ENCODE data around the gene SCGB1C2.
A peak's percentile ranks its signal among the peaks of the same experiment; 100 is the strongest.
"Not testable (repeated sequence)": the region's sequence is repeated elsewhere in the genome, so short reads cannot be mapped to it uniquely, and the experiment has no call there.

The SCGB1C2 gene

GRCh38 chr17:149231-149630 lies 11.9 kb downstream of the SCGB1C2 start:
- DNase-seq: no peak

DNA sequence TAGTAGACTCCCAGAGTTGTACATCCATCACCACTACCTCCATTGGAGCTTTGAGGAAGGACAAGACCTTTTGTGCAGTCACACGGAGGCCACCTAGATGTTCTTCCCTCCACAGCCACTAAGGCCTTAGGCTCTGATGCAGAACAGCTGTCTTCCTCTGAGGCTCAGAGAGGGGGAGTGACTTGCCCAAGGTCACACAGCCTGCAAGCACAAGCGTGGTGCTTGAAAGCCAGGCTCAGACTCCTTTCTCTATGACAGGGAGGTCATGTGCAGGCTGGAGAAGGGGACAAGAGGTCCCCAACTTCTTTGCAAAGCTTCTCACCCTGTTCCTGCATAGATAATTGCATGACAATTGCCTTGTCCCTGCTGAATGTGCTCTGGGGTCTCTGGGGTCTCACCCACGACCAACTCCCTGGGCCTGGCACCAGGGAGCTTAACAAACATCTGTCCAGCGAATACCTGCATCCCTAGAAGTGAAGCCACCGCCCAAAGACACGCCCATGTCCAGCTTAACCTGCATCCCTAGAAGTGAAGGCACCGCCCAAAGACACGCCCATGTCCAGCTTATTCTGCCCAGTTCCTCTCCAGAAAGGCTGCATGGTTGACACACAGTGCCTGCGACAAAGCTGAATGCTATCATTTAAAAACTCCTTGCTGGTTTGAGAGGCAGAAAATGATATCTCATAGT lies 12.7 kb downstream of the SCGB1C2 start:
- DNase-seq: no peak

DNA sequence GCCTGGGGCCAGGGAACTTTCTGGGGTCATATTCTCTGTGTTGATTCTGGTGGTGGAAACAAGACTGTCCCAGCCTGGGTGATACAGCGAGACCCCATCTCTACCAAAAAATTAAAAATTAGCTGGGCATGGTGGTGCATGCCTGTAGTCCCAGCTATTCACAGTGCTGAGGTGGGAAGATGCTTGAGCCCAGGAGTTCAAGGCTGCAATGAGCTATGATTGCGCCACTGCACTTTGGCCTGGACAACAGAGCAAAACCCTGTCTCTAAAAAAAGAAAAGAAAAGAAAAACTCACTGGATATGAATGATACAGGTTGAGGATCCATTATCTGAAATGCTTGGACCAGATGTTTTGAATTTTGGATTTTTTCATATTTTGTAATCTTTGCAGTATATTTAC lies 13.6 kb downstream of the SCGB1C2 start:
- DNase-seq: no peak

- no peak for DNase-seq
Observed at GRCh38 chr17:151886-152859, 14.8 kb downstream of the SCGB1C2 start.

DNA sequence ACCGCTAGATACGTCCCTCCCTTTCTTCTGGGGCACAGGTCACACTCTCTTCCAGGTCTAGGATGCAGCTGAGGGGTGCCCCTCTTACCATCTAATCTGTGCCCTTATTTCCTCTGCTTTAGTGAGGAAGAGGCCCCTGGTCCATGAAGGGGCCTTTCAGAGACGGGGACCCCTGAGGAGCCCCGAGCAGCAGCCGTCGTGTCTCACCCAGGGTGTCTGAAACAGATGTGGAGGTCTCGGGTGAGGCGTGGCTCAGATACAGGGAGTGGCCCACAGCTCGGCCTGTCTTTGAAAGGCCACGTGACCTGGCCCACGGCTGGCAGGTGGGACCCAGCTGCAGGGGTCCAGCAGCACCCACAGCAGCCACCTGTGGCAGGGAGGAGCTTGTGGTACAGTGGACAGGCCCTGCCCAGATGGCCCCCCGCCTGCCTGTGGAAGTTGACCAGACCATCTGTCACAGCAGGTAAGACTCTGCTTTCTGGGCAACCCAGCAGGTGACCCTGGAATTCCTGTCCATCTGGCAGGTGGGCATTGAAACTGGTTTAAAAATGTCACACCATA lies 15.6 kb downstream of the SCGB1C2 start:
- DNase-seq: no peak

DNA sequence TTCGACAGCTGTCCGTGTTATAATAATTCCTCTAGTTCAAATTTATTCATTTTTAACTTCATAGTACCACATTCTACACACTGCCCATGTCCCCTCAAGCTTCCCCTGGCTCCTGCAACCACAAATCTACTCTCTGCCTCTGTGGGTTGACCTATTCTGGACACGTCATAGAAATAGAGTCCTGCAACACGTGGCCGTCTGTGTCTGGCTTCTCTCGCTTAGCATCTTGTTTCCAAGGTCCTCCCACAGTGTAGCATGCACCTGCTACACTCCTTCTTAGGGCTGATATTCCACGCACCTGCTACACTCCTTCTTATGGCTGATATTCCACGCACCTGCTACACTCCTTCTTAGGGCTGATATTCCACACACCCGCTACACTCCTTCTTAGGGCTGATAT lies 16.5 kb downstream of the SCGB1C2 start:
- DNase-seq: no peak

DNA sequence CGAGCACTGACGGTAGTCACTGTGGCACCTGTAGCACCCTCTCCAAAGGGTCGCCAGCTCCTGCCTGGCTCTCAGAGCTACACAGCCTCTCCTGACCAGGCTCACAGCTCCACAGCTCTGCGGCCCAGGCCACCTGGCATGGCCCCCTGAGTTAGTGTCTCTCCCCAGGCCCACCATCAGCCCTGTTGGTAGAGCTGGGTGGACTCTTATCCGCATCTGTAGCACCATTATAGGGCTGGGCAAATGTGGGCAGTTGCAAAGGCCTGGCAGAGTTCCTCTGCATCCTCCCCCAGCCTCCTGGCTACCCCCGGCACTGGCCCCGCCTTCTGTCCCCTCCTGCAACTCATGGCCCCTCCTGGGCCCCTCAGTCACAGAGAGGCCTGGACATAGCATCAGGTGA lies 18.2 kb downstream of the SCGB1C2 start:
- no peak for DNase-seq

- no peak for DNase-seq
Observed at GRCh38 chr17:156094-156621, 18.8 kb downstream of the SCGB1C2 start.

DNA sequence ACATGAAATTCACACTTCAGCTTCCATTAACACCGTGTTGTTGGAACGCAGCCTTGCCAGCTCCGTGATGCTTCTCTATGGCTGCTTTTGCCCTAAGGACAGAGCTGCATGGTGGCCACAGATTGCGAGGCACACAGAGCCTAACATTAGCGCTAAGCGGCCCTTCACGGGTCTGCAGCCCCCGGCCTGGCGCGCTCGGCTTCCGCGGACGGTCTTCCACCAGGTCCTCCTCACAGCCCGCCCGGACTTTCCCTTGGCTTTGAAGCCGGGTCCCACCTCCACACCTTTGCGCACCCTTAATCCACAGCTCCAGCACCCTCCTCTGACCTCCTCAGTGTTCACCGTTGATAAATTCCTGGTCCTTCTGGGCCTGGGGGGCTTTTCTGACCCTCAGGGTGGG lies 19.6 kb downstream of the SCGB1C2 start:
- DNase-seq: no peak

DNA sequence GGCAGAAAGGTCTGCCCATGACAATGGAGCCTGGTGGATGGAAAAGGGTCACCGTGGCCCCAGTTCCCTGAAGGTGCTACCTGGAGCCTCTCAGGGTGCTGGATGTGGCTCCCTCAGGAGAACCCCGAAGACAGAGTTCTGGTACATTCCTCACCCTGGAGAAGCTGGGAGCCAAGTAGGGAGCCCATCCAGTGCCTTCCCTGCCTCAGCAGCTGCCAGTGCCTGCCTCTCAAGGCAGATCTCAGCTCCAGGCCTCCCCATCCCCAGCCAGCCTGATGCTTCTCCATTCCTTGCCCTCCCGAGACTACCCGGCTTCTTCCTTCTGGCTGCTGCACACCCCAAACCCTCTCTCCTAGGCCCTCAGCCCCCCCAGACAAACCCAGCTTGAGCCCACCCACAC lies 20.5 kb downstream of the SCGB1C2 start:
- no peak for DNase-seq

DNA sequence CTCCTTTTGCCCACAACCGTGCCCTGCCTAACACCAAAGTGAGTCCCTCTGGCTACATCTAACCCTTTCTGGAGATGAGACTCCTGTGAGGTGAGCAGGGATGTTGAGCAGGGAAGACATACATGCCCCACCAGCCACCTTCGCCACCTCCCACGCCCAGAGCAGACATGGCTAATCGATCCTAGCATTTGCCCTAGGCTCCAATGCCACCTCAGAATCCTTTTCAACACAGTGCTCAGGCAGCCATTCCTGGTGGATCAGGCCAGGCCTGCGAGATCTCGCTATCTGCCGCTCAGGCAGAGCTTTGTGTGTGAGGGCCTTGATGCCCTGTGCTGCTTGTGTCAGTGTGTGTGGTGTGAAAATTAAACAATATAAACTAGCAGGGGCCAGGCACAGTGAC lies 21.0 kb downstream of the SCGB1C2 start:
- no peak for DNase-seq

- DNase-seq: no peak
Observed at GRCh38 chr17:159609-160008, 22.2 kb downstream of the SCGB1C2 start.

GRCh38 chr17:160336-160735 lies 23.0 kb downstream of the SCGB1C2 start:
- no peak for DNase-seq

DNA sequence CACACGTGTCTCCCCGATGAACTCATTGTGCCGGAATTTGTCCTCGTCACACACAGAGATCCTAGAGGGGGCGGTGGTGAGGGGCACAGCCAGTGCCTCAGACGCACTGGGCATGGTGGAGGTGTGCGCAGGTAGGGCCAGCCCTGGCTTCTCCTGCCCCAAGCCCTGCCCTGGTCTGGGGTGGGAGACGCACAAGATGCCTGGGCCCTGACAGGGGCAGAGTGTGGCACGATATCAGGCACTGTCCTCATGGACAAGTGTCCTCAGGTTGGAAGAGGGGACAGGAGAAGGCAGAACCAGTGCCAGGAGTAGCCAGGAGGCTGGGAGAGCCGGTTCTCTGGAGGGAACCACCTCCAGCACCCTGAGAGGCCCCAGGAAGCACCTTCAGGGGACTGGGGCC lies 24.1 kb downstream of the SCGB1C2 start:
- DNase-seq: no peak

DNA sequence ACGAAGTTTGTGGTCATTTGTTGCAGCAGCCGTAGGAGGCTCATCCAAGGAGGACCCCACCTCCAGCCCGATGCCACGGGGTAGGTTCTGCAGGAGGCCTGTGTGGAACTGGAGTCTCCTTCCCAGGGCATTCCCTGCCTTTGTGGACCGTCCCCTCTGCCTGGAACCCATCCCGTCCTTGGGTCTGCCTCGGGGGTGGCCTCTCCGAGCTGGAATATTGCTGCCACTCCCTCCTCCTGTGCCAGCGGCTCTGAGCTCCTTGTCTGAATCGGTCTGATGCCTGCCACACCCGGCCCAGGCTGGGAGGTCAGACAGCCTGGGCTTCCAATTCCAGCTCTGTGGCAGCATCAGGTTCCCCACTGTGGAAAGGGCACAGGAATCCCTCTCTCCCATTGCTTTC lies 25.3 kb downstream of the SCGB1C2 start:
- DNase-seq: no peak

DNA sequence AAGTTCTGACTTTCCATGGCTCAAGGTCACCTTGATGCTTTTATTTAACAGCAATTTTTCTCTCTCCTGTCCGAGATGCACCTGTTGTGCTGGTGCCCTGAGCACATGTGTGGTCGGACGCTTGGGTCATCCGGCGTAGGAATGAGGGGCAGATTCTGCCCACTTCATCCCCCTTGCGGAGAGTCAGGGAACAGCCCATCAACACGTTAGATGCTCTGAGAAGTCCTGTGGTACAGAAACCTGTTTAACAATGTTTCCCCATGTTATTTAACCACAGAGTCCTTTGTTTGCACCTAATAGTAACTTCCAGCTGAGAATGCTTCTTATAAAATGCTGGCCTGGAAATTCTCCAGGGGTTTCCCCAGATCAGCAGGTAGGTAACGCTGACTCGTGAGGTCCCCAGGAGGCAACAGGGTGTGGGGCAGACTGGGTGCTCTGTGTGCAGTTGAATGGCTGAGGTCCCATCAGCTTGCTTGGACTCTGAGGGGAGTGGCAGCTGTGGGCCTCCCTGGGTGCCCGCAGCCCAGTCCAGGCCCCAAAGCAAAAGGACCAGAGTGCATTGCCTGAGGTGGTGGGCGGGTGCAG lies 26.2 kb downstream of the SCGB1C2 start:
- no peak for DNase-seq

DNA sequence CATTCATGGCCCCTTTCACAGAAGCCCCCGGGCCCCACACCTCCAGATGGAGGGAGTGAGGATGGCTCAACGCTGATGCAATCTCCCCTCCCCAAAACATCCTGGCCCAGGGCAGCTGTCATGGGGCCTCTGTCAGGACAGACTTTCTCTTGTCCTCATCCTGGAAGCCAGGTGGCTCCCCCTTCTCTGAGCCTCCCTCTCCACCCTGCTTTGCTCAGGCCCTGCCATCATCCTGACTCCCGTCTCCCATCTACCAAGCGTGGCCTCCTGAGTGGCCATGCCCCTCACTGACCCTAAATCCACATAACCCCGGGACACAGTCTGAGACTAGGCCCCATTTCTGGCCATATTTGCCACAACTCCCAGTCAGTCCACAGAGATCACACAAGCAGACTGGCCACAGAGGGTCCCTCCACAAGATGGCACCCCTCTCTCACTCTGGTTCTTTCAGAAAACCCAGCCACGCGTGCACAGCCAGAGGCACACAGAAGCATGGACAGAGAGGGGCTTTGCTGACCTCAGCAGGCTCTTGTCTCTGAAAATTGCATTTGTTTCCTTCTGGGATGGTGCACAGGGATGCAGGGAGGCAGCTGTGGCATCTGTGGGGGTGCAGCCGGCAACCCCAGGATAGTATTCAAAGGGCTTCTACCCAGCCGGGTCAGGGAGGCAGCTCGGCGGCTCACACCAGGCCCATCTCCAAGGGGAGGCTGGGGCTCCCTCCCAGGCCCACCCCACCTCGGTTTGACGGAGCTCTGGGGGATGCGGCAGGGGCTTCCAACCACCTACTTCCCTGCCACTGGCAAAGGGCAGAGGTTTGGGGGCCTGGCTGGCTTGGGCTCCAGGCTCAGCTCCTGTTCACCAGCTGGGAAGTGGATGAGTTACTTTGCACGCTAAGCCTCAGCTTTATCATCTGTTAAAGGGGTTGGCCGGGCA lies 27.2 kb downstream of the SCGB1C2 start:
- peak; percentile 17 to 25 for DNase-seq

DNA sequence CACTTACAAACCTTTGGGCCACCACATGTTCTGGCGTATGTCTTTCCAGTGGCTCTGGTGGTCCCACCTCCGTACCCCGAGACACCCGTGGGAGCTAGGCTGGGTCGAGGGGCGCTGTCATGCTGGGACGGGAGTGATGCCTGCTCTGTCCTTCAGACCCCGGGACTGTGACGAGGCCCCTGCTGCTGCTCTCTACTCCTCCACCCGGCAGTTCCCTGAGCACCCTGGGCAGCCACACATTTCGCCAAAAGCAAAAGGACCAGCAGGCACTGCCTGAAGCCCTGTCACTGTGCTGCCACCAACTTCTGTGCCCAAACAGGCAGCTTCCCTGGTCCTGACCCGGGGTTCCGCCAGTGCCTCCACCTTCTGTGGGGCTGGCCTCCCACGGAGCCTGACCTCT lies 28.6 kb downstream of the SCGB1C2 start:
- DNase-seq: no peak

DNA sequence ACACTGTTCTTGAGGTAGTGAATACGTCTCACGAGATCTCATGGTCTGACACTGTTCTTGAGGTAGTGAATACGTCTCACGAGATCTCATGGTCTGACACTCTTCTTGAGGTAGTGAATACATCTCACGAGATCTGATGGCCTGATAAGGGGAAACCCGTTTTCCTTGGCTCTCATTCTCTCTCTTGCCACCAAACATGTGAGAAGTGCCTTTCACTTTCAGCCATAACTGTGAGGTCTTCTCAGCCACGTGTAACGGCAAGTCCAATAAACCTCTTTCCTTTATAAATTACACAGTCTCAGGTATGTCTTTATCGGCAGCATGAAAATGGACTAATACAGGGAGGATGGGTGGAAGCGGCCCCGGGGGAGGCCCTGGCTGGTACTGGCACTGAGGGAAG lies 31.2 kb downstream of the SCGB1C2 start:
- not testable (repeated sequence) for DNase-seq

DNA sequence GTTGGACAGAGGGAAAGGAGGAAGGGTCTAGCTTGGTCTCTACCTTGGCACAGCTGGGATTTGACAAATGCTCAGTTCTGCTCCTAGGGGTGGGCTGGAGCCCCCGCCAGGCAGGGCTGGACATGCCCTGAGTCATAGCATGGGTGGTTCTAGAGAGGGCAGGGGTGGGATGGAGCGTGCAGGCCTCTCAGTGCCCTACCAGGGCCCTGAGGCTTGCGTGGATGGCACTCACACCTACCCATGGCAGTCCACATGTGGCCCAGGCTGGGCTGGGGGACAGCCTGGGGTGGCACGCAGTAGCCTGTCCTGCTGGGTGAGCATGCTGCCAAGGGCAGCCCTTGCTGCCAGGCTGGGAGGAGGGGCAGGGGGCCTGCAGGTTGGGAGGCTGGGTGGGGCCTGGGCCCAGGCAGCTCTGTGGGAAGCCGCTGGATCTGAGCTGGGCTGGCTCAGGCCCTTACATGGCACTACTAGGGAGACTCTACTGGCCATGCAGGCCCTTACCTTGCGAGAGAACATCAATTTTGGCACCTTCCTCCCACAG lies 32.8 kb downstream of the SCGB1C2 start:
- DNase-seq: no peak

GRCh38 chr17:171871-172270 lies 34.5 kb downstream of the SCGB1C2 start:
- DNase-seq: no peak

- no peak for DNase-seq
Observed at GRCh38 chr17:172401-172800, 35.0 kb downstream of the SCGB1C2 start.
